HEK293 (cell line): Measurements from ENCODE around the gene GPR89A.
"Not testable (repeated sequence)": the region's sequence is repeated elsewhere in the genome, so short reads cannot be mapped to it uniquely, and the experiment has no call there.

Source experiments
- ZBTB21 ChIP-seq: fragments of 450-650 bp; formaldehyde crosslinking; IDR thresholded peaks from 2 replicates; pipeline ENCODE4 v1.5.1; 2017; ENCODE audit warnings: missing biosample characterization, missing genetic modification characterization
- ZNF248 ChIP-seq: fragments of 450-650 bp; formaldehyde crosslinking; IDR thresholded peaks from 2 replicates; pipeline ENCODE4 v1.5.1; 2017; ENCODE audit warnings: missing biosample characterization, missing genetic modification characterization
- TF ChIP-seq, protein P1 (sequence below): fragments of 450-650 bp; formaldehyde crosslinking; IDR thresholded peaks from 2 replicates; pipeline ENCODE4 v1.5.1; 2016; ENCODE audit warnings: missing biosample characterization, missing genetic modification characterization
- TF ChIP-seq, protein P2 (sequence below): fragments of 450-650 bp; formaldehyde crosslinking; IDR thresholded peaks from 2 replicates; pipeline ENCODE4 v1.5.1; 2016; ENCODE audit warnings: missing biosample characterization, missing genetic modification characterization

GRCh38 chr1:145622177-145622576 is 14.4 kb downstream of the GPR89A start:
- TF ChIP-seq, protein P1, sequence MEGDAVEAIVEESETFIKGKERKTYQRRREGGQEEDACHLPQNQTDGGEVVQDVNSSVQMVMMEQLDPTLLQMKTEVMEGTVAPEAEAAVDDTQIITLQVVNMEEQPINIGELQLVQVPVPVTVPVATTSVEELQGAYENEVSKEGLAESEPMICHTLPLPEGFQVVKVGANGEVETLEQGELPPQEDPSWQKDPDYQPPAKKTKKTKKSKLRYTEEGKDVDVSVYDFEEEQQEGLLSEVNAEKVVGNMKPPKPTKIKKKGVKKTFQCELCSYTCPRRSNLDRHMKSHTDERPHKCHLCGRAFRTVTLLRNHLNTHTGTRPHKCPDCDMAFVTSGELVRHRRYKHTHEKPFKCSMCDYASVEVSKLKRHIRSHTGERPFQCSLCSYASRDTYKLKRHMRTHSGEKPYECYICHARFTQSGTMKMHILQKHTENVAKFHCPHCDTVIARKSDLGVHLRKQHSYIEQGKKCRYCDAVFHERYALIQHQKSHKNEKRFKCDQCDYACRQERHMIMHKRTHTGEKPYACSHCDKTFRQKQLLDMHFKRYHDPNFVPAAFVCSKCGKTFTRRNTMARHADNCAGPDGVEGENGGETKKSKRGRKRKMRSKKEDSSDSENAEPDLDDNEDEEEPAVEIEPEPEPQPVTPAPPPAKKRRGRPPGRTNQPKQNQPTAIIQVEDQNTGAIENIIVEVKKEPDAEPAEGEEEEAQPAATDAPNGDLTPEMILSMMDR (tag by site-specific recombination): not testable (repeated sequence)
- TF ChIP-seq, protein P2, sequence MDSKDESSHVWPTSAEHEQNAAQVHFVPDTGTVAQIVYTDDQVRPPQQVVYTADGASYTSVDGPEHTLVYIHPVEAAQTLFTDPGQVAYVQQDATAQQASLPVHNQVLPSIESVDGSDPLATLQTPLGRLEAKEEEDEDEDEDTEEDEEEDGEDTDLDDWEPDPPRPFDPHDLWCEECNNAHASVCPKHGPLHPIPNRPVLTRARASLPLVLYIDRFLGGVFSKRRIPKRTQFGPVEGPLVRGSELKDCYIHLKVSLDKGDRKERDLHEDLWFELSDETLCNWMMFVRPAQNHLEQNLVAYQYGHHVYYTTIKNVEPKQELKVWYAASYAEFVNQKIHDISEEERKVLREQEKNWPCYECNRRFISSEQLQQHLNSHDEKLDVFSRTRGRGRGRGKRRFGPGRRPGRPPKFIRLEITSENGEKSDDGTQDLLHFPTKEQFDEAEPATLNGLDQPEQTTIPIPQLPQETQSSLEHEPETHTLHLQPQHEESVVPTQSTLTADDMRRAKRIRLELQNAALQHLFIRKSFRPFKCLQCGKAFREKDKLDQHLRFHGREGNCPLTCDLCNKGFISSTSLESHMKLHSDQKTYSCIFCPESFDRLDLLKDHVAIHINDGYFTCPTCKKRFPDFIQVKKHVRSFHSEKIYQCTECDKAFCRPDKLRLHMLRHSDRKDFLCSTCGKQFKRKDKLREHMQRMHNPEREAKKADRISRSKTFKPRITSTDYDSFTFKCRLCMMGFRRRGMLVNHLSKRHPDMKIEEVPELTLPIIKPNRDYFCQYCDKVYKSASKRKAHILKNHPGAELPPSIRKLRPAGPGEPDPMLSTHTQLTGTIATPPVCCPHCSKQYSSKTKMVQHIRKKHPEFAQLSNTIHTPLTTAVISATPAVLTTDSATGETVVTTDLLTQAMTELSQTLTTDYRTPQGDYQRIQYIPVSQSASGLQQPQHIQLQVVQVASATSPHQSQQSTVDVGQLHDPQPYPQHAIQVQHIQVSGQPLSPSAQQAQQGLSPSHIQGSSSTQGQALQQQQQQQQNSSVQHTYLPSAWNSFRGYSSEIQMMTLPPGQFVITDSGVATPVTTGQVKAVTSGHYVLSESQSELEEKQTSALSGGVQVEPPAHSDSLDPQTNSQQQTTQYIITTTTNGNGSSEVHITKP (tag by site-specific recombination): not testable (repeated sequence)
- not testable (repeated sequence) for TF ChIP-seq ZNF248, ZBTB21 (tag by site-specific recombination)
